ENCODE data around the gene S100B.
"Not testable (repeated sequence)": the region's sequence is repeated elsewhere in the genome, so short reads cannot be mapped to it uniquely, and the experiment has no call there.

S100B gene

GRCh38 chr21:46604975-46605766 lies at the start of gene S100B:
S100B (minus strand) TSS chr21:46605082; CDS start chr21:46602415, 2,667 bp downstream.
- DNase-seq = no peak

DNA sequence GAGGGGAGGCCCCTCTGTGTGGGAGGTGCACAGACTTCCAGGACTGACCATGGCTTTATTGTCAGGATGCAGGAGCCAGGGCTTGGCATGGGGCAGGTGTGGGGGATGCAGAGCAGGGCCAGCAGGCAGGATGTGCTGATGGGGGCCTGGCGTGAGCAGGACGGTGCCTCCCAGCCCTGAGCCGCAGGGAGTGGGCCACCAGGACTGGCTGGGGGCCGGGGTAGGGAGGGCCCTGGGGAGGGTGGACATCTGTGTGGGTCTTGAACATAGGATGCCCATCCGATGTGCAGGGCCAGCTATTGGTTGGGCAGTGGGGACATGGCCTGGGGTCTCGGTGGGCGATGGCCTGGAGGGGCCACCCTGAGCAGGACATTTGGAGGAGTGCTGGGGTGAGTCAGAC lies 46.2 kb upstream of the S100B start:
- no peak for DNase-seq

GRCh38 chr21:46650476-46651098 lies 45.7 kb upstream of the S100B start:
- DNase-seq = no peak

DNA sequence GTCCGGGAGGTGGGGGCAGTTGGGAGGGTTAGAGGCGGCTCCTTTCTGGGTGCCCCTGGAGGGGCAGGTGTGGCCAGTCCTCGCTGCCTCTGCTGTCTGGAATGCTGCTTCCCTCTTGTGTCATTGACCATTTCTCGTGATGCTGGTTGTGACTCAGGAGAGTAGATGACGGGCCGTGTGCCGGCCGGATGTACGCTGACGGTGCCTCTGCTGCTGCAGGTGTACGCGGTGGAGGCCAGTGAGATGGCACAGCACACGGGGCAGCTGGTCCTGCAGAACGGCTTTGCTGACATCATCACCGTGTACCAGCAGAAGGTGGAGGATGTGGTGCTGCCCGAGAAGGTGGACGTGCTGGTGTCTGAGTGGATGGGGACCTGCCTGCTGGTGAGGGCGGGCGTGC lies 44.5 kb upstream of the S100B start:
- no peak for DNase-seq

DNA sequence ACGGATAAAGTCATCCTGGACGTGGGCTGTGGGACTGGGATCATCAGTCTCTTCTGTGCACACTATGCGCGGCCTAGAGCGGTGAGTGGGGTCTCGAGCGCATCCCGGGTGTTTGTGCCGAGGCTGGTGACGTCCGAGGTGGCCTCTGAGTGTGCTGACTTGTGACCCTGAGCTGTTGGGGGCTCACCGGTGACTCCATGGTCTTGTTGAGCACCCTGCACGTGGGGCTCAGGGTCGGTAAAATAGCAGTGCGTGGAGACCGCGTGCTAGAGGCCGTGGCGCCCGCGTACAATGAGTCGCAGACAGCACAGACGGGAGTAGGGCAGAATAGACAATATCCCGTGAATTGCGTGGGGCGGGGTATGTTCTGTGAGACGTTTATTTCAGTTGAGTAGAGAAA lies 43.7 kb upstream of the S100B start:
- DNase-seq = no peak

- no peak for DNase-seq
Observed at GRCh38 chr21:46646541-46647154, 41.8 kb upstream of the S100B start.

- DNase-seq = no peak
Observed at GRCh38 chr21:46645840-46646239, 41.0 kb upstream of the S100B start.

GRCh38 chr21:46643379-46644177 lies 38.7 kb upstream of the S100B start:
- DNase-seq = no peak

- no peak for DNase-seq
Observed at GRCh38 chr21:46641656-46642055, 36.8 kb upstream of the S100B start.

DNA sequence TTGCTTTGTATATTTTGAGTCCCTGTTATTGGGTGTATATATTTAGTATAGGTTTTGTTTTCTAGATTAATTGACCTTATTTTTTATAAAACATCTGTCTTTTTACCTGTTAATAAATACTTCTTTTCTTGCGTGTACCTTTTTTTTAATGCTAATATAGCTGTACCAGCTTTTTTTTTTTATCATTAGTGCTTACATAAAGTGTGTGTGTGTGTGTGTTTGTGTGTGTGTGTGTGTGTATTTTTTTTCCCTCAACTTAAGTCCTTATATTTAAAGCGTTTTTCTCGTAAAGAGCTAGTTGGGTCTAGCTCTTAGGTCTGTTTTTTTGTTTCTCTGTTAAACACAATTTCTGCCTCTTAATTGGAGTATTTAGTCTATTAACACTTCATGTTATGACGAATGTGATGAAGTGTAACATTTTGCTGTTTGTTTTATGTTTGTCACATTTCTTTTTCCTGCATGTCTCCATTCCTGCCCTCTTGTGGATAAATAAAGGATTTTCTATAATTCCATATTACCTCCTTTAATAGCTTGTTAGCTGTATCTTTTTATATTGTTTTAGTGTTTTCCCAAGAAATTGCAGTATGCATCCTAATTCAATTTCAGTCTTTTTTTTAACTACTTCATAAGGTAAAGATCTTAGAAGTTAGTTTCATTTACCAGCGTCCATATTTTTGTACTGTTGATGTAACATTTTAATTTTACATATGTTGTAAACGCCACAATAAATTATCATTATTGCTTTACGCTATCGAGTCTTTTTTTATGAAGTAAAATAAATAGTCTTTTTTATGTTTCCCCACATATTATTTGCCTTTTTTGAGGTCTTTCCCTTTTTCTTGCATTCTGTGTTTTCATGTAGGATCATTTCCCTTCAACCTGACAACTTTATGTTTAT lies 34.9 kb upstream of the S100B start:
- peak; percentile 12 for DNase-seq

DNA sequence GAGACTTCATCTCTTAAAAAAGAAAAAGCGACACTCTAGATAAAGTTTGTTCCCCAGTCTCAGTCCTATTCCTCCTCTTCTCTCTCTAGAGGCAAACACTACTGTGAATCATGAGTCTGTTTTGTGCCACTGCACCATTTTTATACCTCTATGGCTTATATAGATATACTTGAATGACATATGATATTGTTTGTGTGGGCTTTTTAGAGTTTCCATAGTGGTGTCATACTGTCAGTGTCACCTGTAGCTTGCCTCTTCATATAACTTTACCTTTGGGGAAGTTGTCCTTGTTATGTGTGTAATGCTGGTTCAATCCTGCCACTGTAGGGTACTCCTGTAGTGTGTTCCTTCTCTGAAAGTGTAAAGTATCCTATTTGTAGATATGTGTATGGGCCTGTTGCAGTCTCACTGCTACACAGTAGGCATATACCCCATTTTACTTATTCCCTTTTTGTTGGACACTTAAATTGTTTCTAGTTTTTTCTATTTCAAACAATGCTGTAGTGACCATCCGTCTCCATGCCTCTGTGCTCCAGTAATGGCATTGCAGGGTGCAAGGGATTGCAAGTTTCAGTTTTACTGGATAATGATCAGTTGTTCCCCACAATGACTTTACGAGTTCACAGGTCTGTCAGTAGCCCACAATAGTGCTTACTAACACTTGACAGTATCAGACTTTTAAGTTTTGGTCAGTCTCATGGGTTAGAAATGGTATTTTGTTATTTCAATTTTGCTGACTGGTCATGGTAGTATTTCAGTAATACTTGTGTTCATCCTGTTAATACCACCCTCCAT lies 33.3 kb upstream of the S100B start:
- no peak for DNase-seq

- no peak for DNase-seq
Observed at GRCh38 chr21:46636550-46637285, 31.8 kb upstream of the S100B start.

DNA sequence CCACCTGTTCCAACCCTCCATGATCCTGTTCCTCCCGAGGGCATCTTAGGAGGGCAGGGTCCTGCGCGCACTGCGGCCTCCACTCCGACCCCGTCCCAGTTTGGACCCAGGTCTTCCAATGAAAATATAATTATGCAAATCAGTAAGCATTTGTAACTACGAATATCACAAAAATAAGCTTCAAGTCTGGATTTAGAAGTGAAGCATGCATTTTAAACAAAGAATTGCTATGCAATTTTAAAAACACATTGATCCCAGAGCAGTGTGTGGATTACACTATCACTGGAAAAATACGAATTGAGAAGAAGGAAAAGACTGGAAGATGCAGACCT lies 31.3 kb upstream of the S100B start:
- no peak for DNase-seq

DNA sequence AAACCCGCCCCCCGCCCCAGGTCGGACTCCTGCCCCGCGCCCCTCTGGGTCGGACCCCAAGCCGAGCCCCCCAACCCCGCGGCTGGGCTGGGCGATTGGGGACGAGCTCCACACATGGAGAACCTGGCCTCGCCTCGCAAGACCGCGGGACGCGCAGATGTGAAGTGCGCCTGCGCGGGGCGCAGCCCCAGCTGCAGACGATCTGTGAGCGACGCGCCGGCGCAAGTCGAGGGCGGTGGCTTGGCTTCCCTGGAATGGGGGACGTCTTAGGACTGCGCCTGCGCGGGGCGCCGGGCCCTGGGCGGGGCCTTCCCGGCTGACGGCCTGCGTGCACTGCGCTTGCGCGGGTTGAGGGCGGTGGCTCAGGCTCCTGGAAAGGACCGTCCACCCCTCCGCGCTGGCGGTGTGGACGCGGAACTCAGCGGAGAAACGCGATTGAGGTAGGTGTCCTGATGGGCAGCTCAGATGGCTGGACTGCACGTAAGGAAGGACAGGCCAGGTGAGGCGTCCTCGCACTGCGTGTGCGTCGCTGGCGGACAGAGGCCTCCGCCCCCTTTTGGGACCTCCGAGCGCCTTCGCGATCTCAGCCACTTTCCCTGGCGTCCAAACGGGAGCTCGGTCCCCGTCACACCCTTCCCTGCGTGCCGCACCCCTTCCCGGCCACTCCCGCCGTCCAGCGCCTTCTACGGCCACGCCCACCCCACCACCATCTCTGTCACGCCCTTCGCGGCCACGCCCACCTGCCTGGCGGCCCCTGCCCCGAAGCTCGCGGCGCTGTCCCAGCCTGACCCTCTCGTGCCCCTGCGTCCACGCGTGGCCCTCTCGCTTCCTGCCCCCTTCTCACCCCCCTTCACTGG lies 30.7 kb upstream of the S100B start, which contains the start of gene PRMT2:
Gene PRMT2, plus strand, starts transcription at position 351 of the 857 bp plus-strand sequence. CDS start 1,278 bp downstream, outside the sequence.
- peak; percentile 95 for DNase-seq

DNA sequence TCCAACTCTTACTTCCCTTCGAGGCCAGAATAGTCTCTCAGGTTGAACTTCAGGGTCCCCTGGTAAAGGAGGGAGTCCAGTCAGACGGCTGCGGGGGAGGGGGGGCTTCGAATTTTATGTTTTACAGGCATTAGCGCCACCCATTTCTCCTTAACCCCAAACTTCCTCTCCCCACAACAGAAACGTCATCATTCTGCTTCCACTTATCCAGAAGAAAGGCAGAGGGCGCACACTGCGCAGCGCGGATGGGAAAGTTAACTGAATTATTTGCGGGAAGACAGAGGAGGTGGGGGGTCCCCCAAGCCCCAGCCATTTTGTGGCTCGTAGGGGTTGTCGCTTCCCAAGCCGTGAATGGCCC lies 30.1 kb upstream of the S100B start:
- peak; percentile 77 for DNase-seq

GRCh38 chr21:46634427-46634826 lies 29.5 kb upstream of the S100B start:
- no peak for DNase-seq

- DNase-seq = no peak
Observed at GRCh38 chr21:46633566-46633965, 28.7 kb upstream of the S100B start.

DNA sequence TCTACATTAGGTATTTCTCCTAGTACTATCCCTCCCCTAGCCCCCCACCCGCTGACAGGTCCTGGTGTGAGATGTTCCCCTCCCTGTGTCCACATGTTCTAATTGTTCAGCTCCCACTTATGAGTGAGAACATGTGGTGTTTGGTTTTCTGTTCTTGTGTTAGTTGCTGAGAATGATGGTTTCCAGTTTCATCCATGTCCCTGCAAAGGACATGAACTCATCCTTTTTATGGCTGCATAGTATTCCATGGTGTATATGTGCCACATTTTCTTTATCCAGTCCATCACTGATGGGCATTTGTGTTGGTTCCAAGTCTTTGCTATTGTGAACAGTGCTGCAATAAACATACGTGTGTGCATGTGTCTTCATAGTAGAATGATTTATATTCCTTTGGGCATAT lies 26.0 kb upstream of the S100B start:
- DNase-seq = not testable (repeated sequence)

DNA sequence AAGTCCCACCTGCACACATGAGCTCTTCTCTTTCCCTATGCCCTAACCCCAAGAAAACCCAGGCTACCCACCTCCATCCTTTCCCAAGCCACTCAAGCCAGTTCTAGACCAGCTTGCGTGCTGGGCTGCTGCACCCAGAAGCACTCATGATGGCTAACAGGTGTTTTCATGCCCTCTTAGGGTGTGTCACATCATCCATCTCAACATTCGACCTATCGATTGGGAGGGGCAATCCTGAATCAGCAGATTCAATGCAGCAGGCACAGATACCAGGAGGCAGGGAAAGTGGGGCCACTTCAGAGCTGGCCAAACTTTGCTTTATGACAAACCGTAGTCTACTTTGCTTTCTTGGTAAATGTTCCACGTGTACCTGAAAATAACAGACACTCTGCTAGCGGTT lies 24.0 kb upstream of the S100B start:
- no peak for DNase-seq

- no peak for DNase-seq
Observed at GRCh38 chr21:46627726-46628125, 22.8 kb upstream of the S100B start.

All from NCI-H1105 treated with DMSO at 0.1 percent for 48 hours (cell line).